ENCODE measurements around the gene NR1H2. TPM values are rescaled to one million over a fixed set of nuclear protein-coding genes. Genes with fewer than 3 reads are reported as not detected.

NR1H2 gene
- total RNA-seq, 1 donor from 2014 or later, result 150 TPM

- Histone ChIP-seq H3K4me3 (no peak overlapping the region), H3K36me3 (peaks cover 2 to 12% of the 10 kb centered on the region in 2 donors), H3K27ac (no peak overlapping the region), H3K4me1 (no peaks in the 10 kb centered on the region), H3K9me3 (no peaks in the 10 kb centered on the region), H3K27me3 (no peaks in the 10 kb centered on the region)
- TF ChIP-seq, protein P1, sequence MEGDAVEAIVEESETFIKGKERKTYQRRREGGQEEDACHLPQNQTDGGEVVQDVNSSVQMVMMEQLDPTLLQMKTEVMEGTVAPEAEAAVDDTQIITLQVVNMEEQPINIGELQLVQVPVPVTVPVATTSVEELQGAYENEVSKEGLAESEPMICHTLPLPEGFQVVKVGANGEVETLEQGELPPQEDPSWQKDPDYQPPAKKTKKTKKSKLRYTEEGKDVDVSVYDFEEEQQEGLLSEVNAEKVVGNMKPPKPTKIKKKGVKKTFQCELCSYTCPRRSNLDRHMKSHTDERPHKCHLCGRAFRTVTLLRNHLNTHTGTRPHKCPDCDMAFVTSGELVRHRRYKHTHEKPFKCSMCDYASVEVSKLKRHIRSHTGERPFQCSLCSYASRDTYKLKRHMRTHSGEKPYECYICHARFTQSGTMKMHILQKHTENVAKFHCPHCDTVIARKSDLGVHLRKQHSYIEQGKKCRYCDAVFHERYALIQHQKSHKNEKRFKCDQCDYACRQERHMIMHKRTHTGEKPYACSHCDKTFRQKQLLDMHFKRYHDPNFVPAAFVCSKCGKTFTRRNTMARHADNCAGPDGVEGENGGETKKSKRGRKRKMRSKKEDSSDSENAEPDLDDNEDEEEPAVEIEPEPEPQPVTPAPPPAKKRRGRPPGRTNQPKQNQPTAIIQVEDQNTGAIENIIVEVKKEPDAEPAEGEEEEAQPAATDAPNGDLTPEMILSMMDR (IDR thresholded peaks at IDR 0.05), result no peak
- intact Hi-C loops (cut with DNase I), result no loop called here
- DNase-seq (ENCODE audit: low spot score in 2 of 2), result no peak
Measured at GRCh38 chr19:50410109-50410508, 33.9 kb downstream of the NR1H2 start.

- Histone ChIP-seq H3K27ac (no peak overlapping the region), H3K27me3 (no peaks in the 10 kb centered on the region), H3K4me3 (no peak overlapping the region), H3K9me3 (no peaks in the 10 kb centered on the region), H3K4me1 (no peaks in the 10 kb centered on the region), H3K36me3 (peaks cover 2 to 12% of the 10 kb centered on the region in 2 donors)
- no peak for DNase-seq (ENCODE audit: low spot score in 2 of 2)
- intact Hi-C loops (cut with DNase I), result no loop called here
- TF ChIP-seq, protein P1 (IDR thresholded peaks at IDR 0.05), result no peak
Measured at GRCh38 chr19:50412419-50412818, 36.2 kb downstream of the NR1H2 start.

DNA sequence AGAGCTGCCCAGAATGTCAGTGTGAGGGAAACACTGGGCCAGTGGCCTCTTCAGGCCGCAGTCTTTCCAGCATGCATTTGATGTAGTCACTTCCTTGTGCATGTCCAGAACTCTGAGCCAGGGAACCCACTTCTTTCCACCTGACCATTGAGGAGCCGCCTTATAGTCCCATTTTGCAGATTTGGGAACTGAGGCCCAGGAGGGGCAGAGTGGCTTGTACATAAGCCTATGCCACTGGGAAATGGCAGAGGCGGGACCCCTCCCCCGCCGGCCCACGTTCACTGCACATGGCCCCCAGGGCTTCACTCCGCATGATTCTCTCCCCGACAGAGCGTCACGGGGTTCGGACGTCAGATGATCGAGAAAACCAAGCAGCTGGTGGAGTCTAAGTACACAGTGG is 36.8 kb downstream of the NR1H2 start:
- no peak for DNase-seq (ENCODE audit: low spot score in 2 of 2)
- no peak overlapping the region for H3K4me3 ChIP-seq
- intact Hi-C loops (cut with DNase I), result no loop called here
- H3K27ac ChIP-seq, result no peak overlapping the region
- peaks cover 2 to 12% of the 10 kb centered on the region in 2 donors for H3K36me3 ChIP-seq
- H3K27me3 ChIP-seq, result no peaks in the 10 kb centered on the region
- no peaks in the 10 kb centered on the region for H3K4me1 ChIP-seq
- H3K9me3 ChIP-seq, result no peaks in the 10 kb centered on the region
- TF ChIP-seq, protein P1 (IDR thresholded peaks at IDR 0.05), result no peak

GRCh38 chr19:50413531-50413930 is 37.3 kb downstream of the NR1H2 start:
- Histone ChIP-seq H3K9me3 (no peaks in the 10 kb centered on the region), H3K4me1 (peaks cover 0 to under 1% of the 10 kb centered on the region in 2 donors), H3K27me3 (no peaks in the 10 kb centered on the region), H3K4me3 (no peak overlapping the region), H3K36me3 (peaks cover 2 to 12% of the 10 kb centered on the region in 2 donors), H3K27ac (no peak overlapping the region)
- TF ChIP-seq, protein P1 (IDR thresholded peaks at IDR 0.05), result no peak
- intact Hi-C loops (cut with DNase I), result no loop called here
- DNase-seq (ENCODE audit: low spot score in 2 of 2), result no peak

GRCh38 chr19:50414864-50415660 is 38.8 kb downstream of the NR1H2 start:
- H3K27me3 ChIP-seq, result peaks cover 7% of the 10 kb centered on the region
- peak in 1 of 2 donors; percentile 85 for DNase-seq (ENCODE audit: low spot score in 2 of 2)
- no peak overlapping the region for H3K27ac ChIP-seq
- no peak overlapping the region for H3K4me3 ChIP-seq
- intact Hi-C loops (cut with DNase I), result loop anchor here (1.0 kb wide), 1 partner anchor 47 kb away; no protein-coding TSS in a partner anchor
- TF ChIP-seq, protein P1 (IDR thresholded peaks at IDR 0.05), result peak; percentile 72 to 93 (median 89)
- H3K4me1 ChIP-seq, result peaks cover 3 to 6% of the 10 kb centered on the region in 2 donors
- H3K36me3 ChIP-seq, result no peaks in the 10 kb centered on the region
- no peaks in the 10 kb centered on the region for H3K9me3 ChIP-seq
